CD4-positive, alpha-beta memory T cell (primary cell): ENCODE measurements around the gene FGF11. TPM values are rescaled to one million over a fixed set of nuclear protein-coding genes. Genes with fewer than 3 reads are reported as not detected.
A peak's percentile ranks its signal among the peaks of the same experiment; 100 is the strongest.
"Not testable (repeated sequence)": the region's sequence is repeated elsewhere in the genome, so short reads cannot be mapped to it uniquely, and the experiment has no call there.

Experiments used
- CTCF ChIA-PET: fragments of 350-600 bp; sonication (Branson Sonifier 250); formaldehyde crosslinking; loops from one replicate; lab custom pipeline; 2021; ENCODE audit warnings: inconsistent platforms; ENCODE audit not compliant: partially characterized antibody; lab: Charles Lee
- POLR2A ChIA-PET: fragments of 350-600 bp; sonication (Branson Sonifier 250); formaldehyde crosslinking; loops from one replicate; lab custom pipeline; 2021; ENCODE audit not compliant: partially characterized antibody; lab: Charles Lee
- DNase-seq, 5 donors: peaks; one replicate each; pipeline versions ENCODE4 v3.0.0 to v3.0.0-alpha.2; 2020 to 2022; ENCODE audit warnings: mixed read lengths in 1 of 5
- H3K27ac ChIP-seq: one replicate; pipeline ENCODE4 v1.7.0; 2013; ENCODE audit warnings: low read depth, low read length
- H3K27me3 ChIP-seq: 2 replicates; pipeline ENCODE4 v1.7.0; 2013; ENCODE audit warnings: mild to moderate bottlenecking, low read length, moderate library complexity; ENCODE audit not compliant: insufficient read depth
- H3K36me3 ChIP-seq: 2 replicates; pipeline ENCODE4 v1.7.0; 2013; ENCODE audit warnings: mild to moderate bottlenecking, low read length, moderate library complexity; ENCODE audit not compliant: insufficient read depth
- H3K4me1 ChIP-seq: 2 replicates; pipeline ENCODE4 v1.7.0; 2013; ENCODE audit warnings: mild to moderate bottlenecking, low read length, moderate library complexity; ENCODE audit not compliant: insufficient read depth
- H3K4me3 ChIP-seq, 2 donors: one replicate each; pipeline ENCODE4 v1.7.0; 2013; ENCODE audit warnings: low read length in 2 of 2, mild to moderate bottlenecking in 1 of 2
- H3K9me3 ChIP-seq, 2 donors: one replicate each; pipeline ENCODE4 v1.7.0; 2013; ENCODE audit warnings: low read length in 2 of 2, control low read depth in 1 of 2; ENCODE audit not compliant: control insufficient read depth in 1 of 2
- H3K27ac Mint-ChIP-seq, 7 donors: one replicate each; pipeline ENCODE4 v1.8.0; 2020 to 2021; ENCODE audit warnings: mixed read lengths in 7 of 7, mild to moderate bottlenecking in 6 of 7, inconsistent platforms in 3 of 7, moderate library complexity in 3 of 7
- H3K27me3 Mint-ChIP-seq, 2 donors: one replicate each; pipeline ENCODE4 v1.8.0; 2020 to 2021; ENCODE audit warnings: mixed read lengths in 2 of 2
- H3K36me3 Mint-ChIP-seq, 2 donors: one replicate each; pipeline ENCODE4 v1.8.0; 2020 to 2021; ENCODE audit warnings: mixed read lengths in 2 of 2, inconsistent platforms in 1 of 2, mild to moderate bottlenecking in 1 of 2
- H3K4me1 Mint-ChIP-seq, 4 donors: one replicate each; pipeline ENCODE4 v1.8.0; 2020 to 2021; ENCODE audit warnings: mixed read lengths in 4 of 4, mild to moderate bottlenecking in 1 of 4
- H3K4me3 Mint-ChIP-seq, 8 donors: one replicate each; pipeline ENCODE4 v1.8.0; 2020 to 2021; ENCODE audit warnings: mixed read lengths in 8 of 8, mild to moderate bottlenecking in 7 of 8, moderate library complexity in 6 of 8, inconsistent platforms in 3 of 8
- H3K9me3 Mint-ChIP-seq, 8 donors: one replicate each; pipeline ENCODE4 v1.8.0; 2020 to 2021; ENCODE audit warnings: mixed read lengths in 8 of 8, mild to moderate bottlenecking in 5 of 8, inconsistent platforms in 3 of 8, moderate library complexity in 1 of 8
- intact Hi-C: fragments of 100-400 bp; cut with micrococcal nuclease; formaldehyde crosslinking; loops from one replicate; pipeline ENCODE4 v1.15.1; 2023
- polyA plus RNA-seq, 2 donors: library from polyadenylated mRNA; unstranded; fragments of 300-500 nt; fragmentation: Illumina TruSeq; gene quantifications; one replicate each; pipeline ENCODE4 v1.2.3, GENCODE V29; 2021
- total RNA-seq, 2 experiments: library from RNA; stranded (reverse); gene quantifications; one replicate each; pipeline ENCODE4 v1.2.3, GENCODE V29; 2021

Gene FGF11
- total and polyA plus RNA-seq, 4 experiments from 2014 or later = 0.14 to 3.3 (median 2.7) TPM; not detected in 1

- no peaks in the 10 kb centered on the region for H3K9me3 Mint-ChIP-seq
- intact Hi-C loops = no loop called here
Measured at GRCh38 chr17:7471729-7472128, 32.4 kb downstream of the FGF11 start.

GRCh38 chr17:7474767-7475166 is 35.5 kb downstream of the FGF11 start:
- H3K9me3 ChIP-seq, DNase-seq, H3K27ac Mint-ChIP-seq, H3K27ac ChIP-seq, H3K4me3 ChIP-seq, H3K4me3 Mint-ChIP-seq, intact Hi-C loops, H3K9me3 Mint-ChIP-seq, H3K27me3 Mint-ChIP-seq, H3K36me3 ChIP-seq, H3K27me3 ChIP-seq: not testable (repeated sequence)
- ChIA-PET CTCF (interaction anchor here (0.7 to 4.2 kb wide), 3 partner anchors 19 to 86 kb away, joined by 3 to 28 read pairs (median 6); partner anchors contain the start of gene TMEM102), POLR2A (interaction anchor here (3.5 to 13.8 kb wide), 3 partner anchors 11 to 36 kb away, joined by 33 to 398 read pairs (median 138); partner anchors contain the start of genes FGF11, POLR2A and TMEM102)
- peaks cover 48% of the 10 kb centered on the region for H3K4me1 ChIP-seq
- H3K36me3 Mint-ChIP-seq = peaks cover 0 to 15% of the 10 kb centered on the region in 2 donors
- peaks cover 35 to 65% (median 45%) of the 10 kb centered on the region in 4 donors for H3K4me1 Mint-ChIP-seq

More at GRCh38 chr17:7471729-7472128, 32.4 kb downstream of the FGF11 start:
- no peak overlapping the region for H3K4me3 ChIP-seq
- peaks cover 31% of the 10 kb centered on the region for H3K4me1 ChIP-seq
- Mint-ChIP-seq H3K27ac (peak overlapping the region in 5 of 7 donors; percentile 15 to 71 (median 65)), H3K4me1 (peaks cover 18 to 55% (median 26%) of the 10 kb centered on the region in 4 donors), H3K36me3 (peaks cover 0 to 20% of the 10 kb centered on the region in 2 donors), H3K4me3 (peak overlapping the region in 1 of 8 donors; percentile 26), H3K27me3 (no peaks in the 10 kb centered on the region)
- CTCF ChIA-PET = no interaction called here
- peaks cover 2% of the 10 kb centered on the region for H3K36me3 ChIP-seq
- no peak for DNase-seq
- POLR2A ChIA-PET = interaction anchor here (0.6 to 23.4 kb wide), 7 partner anchors 9 to 123 kb away, joined by 3 to 398 read pairs (median 3); partner anchors contain the start of genes POLR2A, SLC35G6, TMEM102 and ZBTB4
- H3K27ac ChIP-seq = no peak overlapping the region
- no peaks in the 10 kb centered on the region for H3K27me3 ChIP-seq
- H3K9me3 ChIP-seq = no peaks in the 10 kb centered on the region

- Histone ChIP-seq H3K9me3 (no peaks in the 10 kb centered on the region), H3K4me3 (no peak overlapping the region), H3K27me3 (no peaks in the 10 kb centered on the region), H3K27ac (no peak overlapping the region), H3K4me1 (peaks cover 58% of the 10 kb centered on the region), H3K36me3 (no peaks in the 10 kb centered on the region)
- Mint-ChIP-seq H3K4me1 (peaks cover 39 to 76% (median 54%) of the 10 kb centered on the region in 4 donors), H3K9me3 (no peaks in the 10 kb centered on the region), H3K36me3 (peaks cover 0 to 19% of the 10 kb centered on the region in 2 donors), H3K4me3 (peak overlapping the region in 4 of 8 donors; percentile 56 to 96 (median 66)), H3K27me3 (no peaks in the 10 kb centered on the region), H3K27ac (peak overlapping the region in 6 of 7 donors; percentile 36 to 92 (median 78))
- intact Hi-C loops = no loop called here
- ChIA-PET CTCF (interaction anchor here (1.0 to 4.2 kb wide), 9 partner anchors 8 to 120 kb away, joined by 3 to 28 read pairs (median 3); partner anchors contain the start of gene TMEM102), POLR2A (interaction anchor here (0.6 to 13.8 kb wide), 11 partner anchors 9 to 746 kb away, joined by 3 to 398 read pairs (median 4); partner anchors contain the start of genes FGF11, POLR2A and TMEM102)
- no peak for DNase-seq
Measured at GRCh38 chr17:7475764-7476422, 36.6 kb downstream of the FGF11 start.

GRCh38 chr17:7476494-7476893 is 37.2 kb downstream of the FGF11 start:
- Histone ChIP-seq H3K27ac (no peak overlapping the region), H3K4me1 (peaks cover 59% of the 10 kb centered on the region), H3K9me3 (no peaks in the 10 kb centered on the region), H3K27me3 (no peaks in the 10 kb centered on the region), H3K36me3 (no peaks in the 10 kb centered on the region), H3K4me3 (no peak overlapping the region)
- Mint-ChIP-seq H3K27ac (peak overlapping the region; percentile 36 to 92 (median 76)), H3K36me3 (peaks cover 0 to 19% of the 10 kb centered on the region in 2 donors), H3K9me3 (no peaks in the 10 kb centered on the region), H3K4me3 (peak overlapping the region in 7 of 8 donors; percentile 2 to 96 (median 57)), H3K27me3 (no peaks in the 10 kb centered on the region), H3K4me1 (peaks cover 39 to 76% (median 55%) of the 10 kb centered on the region in 4 donors)
- no peak for DNase-seq
- ChIA-PET POLR2A (interaction anchor here (0.6 to 13.8 kb wide), 11 partner anchors 9 to 745 kb away, joined by 3 to 398 read pairs (median 4); partner anchors contain the start of genes FGF11, POLR2A and TMEM102), CTCF (interaction anchor here (0.6 to 4.2 kb wide), 10 partner anchors 9 to 203 kb away, joined by 3 to 28 read pairs (median 3); partner anchors contain the start of gene TMEM102)
- intact Hi-C loops = no loop called here

- ChIA-PET CTCF (interaction anchor here (0.6 to 4.2 kb wide), 5 partner anchors 22 to 204 kb away, joined by 3 to 28 read pairs (median 6); partner anchors contain the start of gene TMEM102), POLR2A (interaction anchor here (0.7 to 13.8 kb wide), 11 partner anchors 8 to 210 kb away, joined by 3 to 398 read pairs (median 4); partner anchors contain the start of genes FGF11, POLR2A and TMEM102)
- intact Hi-C loops = no loop called here
- no peak overlapping the region for H3K4me3 ChIP-seq
- Mint-ChIP-seq H3K27me3 (no peaks in the 10 kb centered on the region), H3K36me3 (peaks cover 0 to 19% of the 10 kb centered on the region in 2 donors), H3K27ac (peak overlapping the region; percentile 10 to 97 (median 92)), H3K4me3 (peak overlapping the region in 4 of 8 donors; percentile 18 to 96 (median 94)), H3K9me3 (no peaks in the 10 kb centered on the region), H3K4me1 (peaks cover 37 to 76% (median 53%) of the 10 kb centered on the region in 4 donors)
- no peaks in the 10 kb centered on the region for H3K27me3 ChIP-seq
- H3K27ac ChIP-seq = no peak overlapping the region
- no peak for DNase-seq
- no peaks in the 10 kb centered on the region for H3K9me3 ChIP-seq
- H3K4me1 ChIP-seq = peaks cover 54% of the 10 kb centered on the region
- H3K36me3 ChIP-seq = no peaks in the 10 kb centered on the region
Measured at GRCh38 chr17:7476951-7477350, 37.6 kb downstream of the FGF11 start.

GRCh38 chr17:7477392-7478275 is 38.3 kb downstream of the FGF11 start:
- intact Hi-C loops = no loop called here
- H3K36me3 ChIP-seq = no peaks in the 10 kb centered on the region
- peak overlapping the region; percentile 64 to 83 for H3K4me3 ChIP-seq
- peak overlapping the region; percentile 74 to 97 (median 97) for H3K27ac Mint-ChIP-seq
- no peaks in the 10 kb centered on the region for H3K27me3 Mint-ChIP-seq
- ChIA-PET POLR2A (interaction anchor here (0.6 to 13.8 kb wide), 13 partner anchors 8 to 209 kb away, joined by 3 to 398 read pairs (median 4); partner anchors contain the start of genes ACAP1, CHRNB1, FGF11 and POLR2A), CTCF (interaction anchor here (0.6 to 4.2 kb wide), 4 partner anchors 23 to 205 kb away, joined by 3 to 28 read pairs (median 6); partner anchors contain the start of gene TMEM102)
- H3K4me1 ChIP-seq = peaks cover 56% of the 10 kb centered on the region
- H3K9me3 ChIP-seq = no peaks in the 10 kb centered on the region
- no peaks in the 10 kb centered on the region for H3K27me3 ChIP-seq
- peak overlapping the region; percentile 97 for H3K27ac ChIP-seq
- H3K9me3 Mint-ChIP-seq = no peaks in the 10 kb centered on the region
- H3K4me3 Mint-ChIP-seq = peak overlapping the region; percentile 89 to 97 (median 94)
- peaks cover 40 to 78% (median 57%) of the 10 kb centered on the region in 4 donors for H3K4me1 Mint-ChIP-seq
- DNase-seq = no peak
- H3K36me3 Mint-ChIP-seq = peaks cover 0 to 19% of the 10 kb centered on the region in 2 donors
